ENCODE measurements around the gene YEATS2. TPM values are rescaled to one million over a fixed set of nuclear protein-coding genes. Genes with fewer than 3 reads are reported as not detected.
A peak's percentile ranks its signal among the peaks of the same experiment; 100 is the strongest.
"Not testable (repeated sequence)": the region's sequence is repeated elsewhere in the genome, so short reads cannot be mapped to it uniquely, and the experiment has no call there.

The YEATS2 gene
- total RNA-seq, 1 experiment from 2014 or later: 31.0 TPM

- H3K9me2 ChIP-seq (replicated peaks; ENCODE audit: low read length): no peaks in the 10 kb centered on the region
- no peak overlapping the region for H3K4me2 ChIP-seq (ENCODE audit: low read length)
- H3K4me3 ChIP-seq (ENCODE audit: low read length): no peak overlapping the region
- no peaks in the 10 kb centered on the region for H3K4me1 ChIP-seq (ENCODE audit: insufficient read depth, low read length)
- ATAC-seq (peak; percentile 51), DNase-seq (peak; percentile 51)
- no peak overlapping the region for H3K9ac ChIP-seq (ENCODE audit: low read length)
- H3K27me3 ChIP-seq (ENCODE audit: low read length): no peaks in the 10 kb centered on the region
- H3K9me3 ChIP-seq (ENCODE audit: low read length): no peaks in the 10 kb centered on the region
- no peaks in the 10 kb centered on the region for H3F3A ChIP-seq (ENCODE audit: low read length, unreplicated experiment)
- TF ChIP-seq EZH2phosphoT487 (IDR thresholded peaks at IDR 0.05; ENCODE audit: borderline replicate concordance, low read length) (no peak), EZH2 (IDR thresholded peaks at IDR 0.05; ENCODE audit: low read length, unreplicated experiment) (no peak), CTCF (conservative IDR thresholded peaks at IDR 0.05; ENCODE audit: low read depth, low read length) (no peak)
- H3K79me2 ChIP-seq (ENCODE audit: low read length): no peaks in the 10 kb centered on the region
- no peaks in the 10 kb centered on the region for H4K20me1 ChIP-seq (ENCODE audit: low read length)
- H2AFZ ChIP-seq (ENCODE audit: low read length): peak overlapping the region; percentile 67
- intact Hi-C loops (cut with micrococcal nuclease): no loop called here
- H3K27ac ChIP-seq (ENCODE audit: low read length): no peak overlapping the region
- BruUV-seq (replicated peaks): no TSS peak
- CTCF ChIA-PET: no interaction called here
- POLR2A ChIA-PET (ENCODE audit: unreplicated experiment): interaction anchor here (0.6 kb wide), 2 partner anchors 9 to 50 kb away, joined by 3 read pairs; no protein-coding TSS in a partner anchor
- no peaks in the 10 kb centered on the region for H3K36me3 ChIP-seq (ENCODE audit: low read depth, low read length)
Observed at GRCh38 chr3:183688874-183689273, 8.7 kb upstream of the YEATS2 start.

- ATAC-seq; H3K4me2 ChIP-seq (ENCODE audit: low read length); H3F3A ChIP-seq (ENCODE audit: low read length, unreplicated experiment); H3K4me3 ChIP-seq (ENCODE audit: low read length); H3K36me3 ChIP-seq (ENCODE audit: low read depth, low read length); H3K9me2 ChIP-seq (replicated peaks; ENCODE audit: low read length); intact Hi-C loops (cut with micrococcal nuclease); H4K20me1 ChIP-seq (ENCODE audit: low read length); H3K27ac ChIP-seq (ENCODE audit: low read length); H3K79me2 ChIP-seq (ENCODE audit: low read length); DNase-seq; POLR2A ChIA-PET (ENCODE audit: unreplicated experiment); CTCF ChIA-PET; BruUV-seq (replicated peaks); H2AFZ ChIP-seq (ENCODE audit: low read length); H3K9ac ChIP-seq (ENCODE audit: low read length); H3K9me3 ChIP-seq (ENCODE audit: low read length); H3K27me3 ChIP-seq (ENCODE audit: low read length); H3K4me1 ChIP-seq (ENCODE audit: insufficient read depth, low read length): not testable (repeated sequence)
Observed at GRCh38 chr3:183689621-183690020, 8.0 kb upstream of the YEATS2 start.

GRCh38 chr3:183690402-183690995 lies 7.1 kb upstream of the YEATS2 start:
- ChIA-PET POLR2A (ENCODE audit: unreplicated experiment) (no interaction called here), CTCF (no interaction called here)
- no peak overlapping the region for H3K4me2 ChIP-seq (ENCODE audit: low read length)
- H3K9me2 ChIP-seq (replicated peaks; ENCODE audit: low read length): no peaks in the 10 kb centered on the region
- BruUV-seq (replicated peaks): no TSS peak
- no peaks in the 10 kb centered on the region for H3K4me1 ChIP-seq (ENCODE audit: insufficient read depth, low read length)
- H3K27ac ChIP-seq (ENCODE audit: low read length): no peak overlapping the region
- no peak overlapping the region for H2AFZ ChIP-seq (ENCODE audit: low read length)
- H3K79me2 ChIP-seq (ENCODE audit: low read length): no peaks in the 10 kb centered on the region
- no peak overlapping the region for H3K4me3 ChIP-seq (ENCODE audit: low read length)
- intact Hi-C loops (cut with micrococcal nuclease): no loop called here
- ATAC-seq: no peak
- no peaks in the 10 kb centered on the region for H4K20me1 ChIP-seq (ENCODE audit: low read length)
- no peaks in the 10 kb centered on the region for H3K9me3 ChIP-seq (ENCODE audit: low read length)
- H3K9ac ChIP-seq (ENCODE audit: low read length): no peak overlapping the region
- no peak for DNase-seq
- H3F3A ChIP-seq (ENCODE audit: low read length, unreplicated experiment): no peaks in the 10 kb centered on the region
- no peak for TF ChIP-seq EZH2 (IDR thresholded peaks at IDR 0.05; ENCODE audit: low read length, unreplicated experiment)
- TF ChIP-seq EZH2phosphoT487 (IDR thresholded peaks at IDR 0.05; ENCODE audit: borderline replicate concordance, low read length): no peak
- TF ChIP-seq CTCF (conservative IDR thresholded peaks at IDR 0.05; ENCODE audit: low read depth, low read length): no peak
- no peaks in the 10 kb centered on the region for H3K36me3 ChIP-seq (ENCODE audit: low read depth, low read length)
- H3K27me3 ChIP-seq (ENCODE audit: low read length): no peaks in the 10 kb centered on the region

Data from PC-3 (cell line).